Stimulated activated CD8-positive, alpha-beta memory T cell treated with anti-CD3 and anti-CD28 coated beads, Interleukin-15, amount 100 ng/mL, for 4 hours (primary cell): ENCODE measurements around the gene LY6G6D.

Experiments
- DNase-seq, 2 donors: peaks; one replicate each; pipeline ENCODE4 v3.0.0-alpha.2; 2020; ENCODE audit warnings: low read depth in 2 of 2

LY6G6D gene

DNA sequence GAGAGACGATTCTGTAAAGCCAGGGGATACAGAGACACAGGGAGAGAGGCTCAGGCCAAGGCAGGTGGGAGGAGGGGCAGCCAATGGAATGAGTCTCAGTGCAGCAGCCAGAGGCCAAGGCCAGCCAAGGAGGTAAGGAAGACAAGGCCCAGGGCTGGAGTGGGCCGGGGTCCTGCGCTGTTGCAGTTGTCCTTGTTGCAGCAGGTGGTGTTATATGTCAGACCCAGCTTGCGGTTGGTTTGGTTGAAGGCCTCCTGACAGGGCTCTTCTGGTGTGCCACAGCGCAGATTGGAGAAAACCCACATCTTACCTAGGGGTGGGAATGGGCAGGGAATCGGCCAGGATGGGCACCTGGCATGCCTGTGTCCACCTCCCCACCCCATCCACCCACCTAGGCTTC is 3.9 kb downstream of the LY6G6D start:
- no peak for DNase-seq

DNA sequence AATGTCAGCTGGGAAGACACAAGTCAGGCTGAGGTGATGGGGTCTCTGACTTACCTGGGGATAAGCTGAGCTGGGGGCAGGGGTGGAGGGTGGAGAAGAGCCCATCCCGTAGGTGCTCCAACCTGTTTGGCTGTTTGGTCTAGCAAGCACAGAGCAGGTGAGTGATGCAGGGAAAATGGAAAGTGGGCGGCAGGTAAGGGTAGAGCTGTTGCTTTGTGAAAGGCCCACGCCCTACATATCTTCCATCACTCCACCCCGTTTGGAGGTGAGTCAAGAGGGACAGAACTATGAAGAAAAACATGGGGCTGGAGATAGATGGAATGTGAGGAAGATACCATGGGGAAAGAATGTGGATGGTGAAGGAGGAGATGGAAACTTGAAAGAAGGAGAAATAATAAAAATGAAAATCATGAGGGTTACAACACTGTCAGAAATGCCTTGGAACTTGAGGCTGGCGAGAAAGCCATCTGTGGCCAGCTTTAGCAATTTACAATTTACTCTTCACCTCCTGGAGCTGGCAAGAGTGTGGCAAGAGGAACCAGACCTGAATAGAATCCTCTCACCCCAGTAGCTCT is 5.1 kb downstream of the LY6G6D start:
- no peak for DNase-seq

DNA sequence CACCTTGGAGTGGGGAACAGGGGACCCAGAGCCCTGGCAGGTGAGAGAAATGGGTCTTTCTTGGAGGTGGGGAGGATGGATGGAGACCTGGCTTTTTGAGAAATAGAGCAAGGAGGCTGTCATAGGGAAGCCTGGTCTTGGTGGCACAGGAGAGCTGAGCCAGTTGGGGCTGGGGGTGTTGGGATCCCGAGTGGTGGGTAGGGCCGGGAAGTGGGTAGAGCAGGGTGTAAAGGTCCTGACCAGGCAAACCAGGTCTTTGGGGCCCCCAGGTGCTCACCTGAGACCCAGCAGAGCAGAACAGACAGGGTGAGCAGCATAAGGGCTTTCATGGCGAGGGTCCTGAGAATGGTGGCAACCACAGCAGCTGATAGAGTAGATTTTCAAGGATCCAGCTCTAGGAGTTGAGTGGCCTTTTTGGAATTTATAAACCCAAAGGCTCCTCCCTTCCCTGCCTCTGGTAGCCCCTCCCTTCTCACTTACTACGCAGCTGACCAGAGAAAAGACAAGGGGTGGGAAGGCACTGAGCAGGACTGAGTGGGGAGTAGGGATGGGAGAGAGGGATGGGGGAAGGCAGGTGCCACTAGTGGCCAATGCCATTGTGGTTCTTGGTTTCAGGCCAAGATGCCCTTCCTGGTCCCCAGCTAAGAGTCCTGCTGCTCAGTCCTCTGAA is 6.3 kb downstream of the LY6G6D start, which contains the start of gene LY6G6C:
Gene LY6G6C, minus strand, starts transcription at position 396 of the 670 bp plus-strand sequence. Its CDS starts 67 bp downstream, at position 329.
- no peak for DNase-seq

DNA sequence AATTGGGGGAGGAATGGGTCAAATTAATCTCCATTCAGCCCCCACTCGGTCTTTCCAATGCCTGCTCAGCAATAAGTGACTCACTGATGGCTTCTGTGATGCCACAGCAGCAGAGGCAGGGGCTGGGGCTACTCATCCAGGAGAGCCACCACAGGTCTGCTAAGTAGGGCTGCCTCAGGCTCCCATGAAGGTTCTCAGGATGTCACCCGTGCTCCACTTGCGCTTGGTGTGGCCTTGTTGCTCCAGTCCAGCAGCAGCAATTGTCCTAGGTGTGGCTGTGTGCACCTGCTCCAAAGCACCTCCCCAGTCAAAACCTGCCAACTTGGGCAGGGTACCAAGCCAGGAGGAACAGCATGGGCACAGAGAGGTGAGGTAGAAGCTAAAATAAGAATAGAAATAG is 7.0 kb downstream of the LY6G6D start:
- no peak for DNase-seq

DNA sequence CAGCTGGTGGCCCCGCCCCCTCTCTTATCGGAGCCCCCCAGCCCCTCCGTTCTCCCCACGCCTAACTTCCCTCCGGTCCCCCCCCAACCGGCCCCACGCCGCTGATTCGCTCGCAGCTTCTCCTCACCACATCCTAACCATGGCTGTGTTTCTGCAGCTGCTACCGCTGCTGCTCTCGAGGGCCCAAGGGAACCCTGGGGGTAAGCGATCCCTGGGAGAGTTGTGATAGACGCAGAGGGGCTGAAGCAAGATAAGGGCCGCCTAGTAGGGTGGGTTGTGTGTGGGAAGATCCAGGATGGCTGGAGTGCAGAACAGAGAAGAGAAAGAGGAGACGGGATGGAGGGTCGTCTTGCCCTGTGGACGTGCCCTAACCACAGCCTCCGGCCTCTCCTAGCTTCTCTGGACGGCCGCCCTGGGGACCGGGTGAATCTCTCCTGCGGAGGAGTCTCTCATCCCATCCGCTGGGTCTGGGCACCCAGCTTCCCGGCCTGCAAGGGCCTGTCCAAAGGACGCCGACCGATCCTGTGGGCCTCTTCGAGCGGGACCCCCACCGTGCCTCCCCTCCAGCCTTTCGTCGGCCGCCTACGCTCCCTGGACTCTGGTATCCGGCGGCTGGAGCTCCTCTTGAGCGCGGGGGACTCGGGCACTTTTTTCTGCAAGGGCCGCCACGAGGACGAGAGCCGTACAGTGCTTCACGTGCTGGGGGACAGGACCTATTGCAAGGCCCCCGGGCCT is 8.3 kb downstream of the LY6G6D start, which contains the start of gene MPIG6B:
Gene MPIG6B, plus strand, starts transcription at position 129 of the 735 bp plus-strand sequence. Its CDS starts 11 bp downstream, at position 140.
- DNase-seq: no peak

DNA sequence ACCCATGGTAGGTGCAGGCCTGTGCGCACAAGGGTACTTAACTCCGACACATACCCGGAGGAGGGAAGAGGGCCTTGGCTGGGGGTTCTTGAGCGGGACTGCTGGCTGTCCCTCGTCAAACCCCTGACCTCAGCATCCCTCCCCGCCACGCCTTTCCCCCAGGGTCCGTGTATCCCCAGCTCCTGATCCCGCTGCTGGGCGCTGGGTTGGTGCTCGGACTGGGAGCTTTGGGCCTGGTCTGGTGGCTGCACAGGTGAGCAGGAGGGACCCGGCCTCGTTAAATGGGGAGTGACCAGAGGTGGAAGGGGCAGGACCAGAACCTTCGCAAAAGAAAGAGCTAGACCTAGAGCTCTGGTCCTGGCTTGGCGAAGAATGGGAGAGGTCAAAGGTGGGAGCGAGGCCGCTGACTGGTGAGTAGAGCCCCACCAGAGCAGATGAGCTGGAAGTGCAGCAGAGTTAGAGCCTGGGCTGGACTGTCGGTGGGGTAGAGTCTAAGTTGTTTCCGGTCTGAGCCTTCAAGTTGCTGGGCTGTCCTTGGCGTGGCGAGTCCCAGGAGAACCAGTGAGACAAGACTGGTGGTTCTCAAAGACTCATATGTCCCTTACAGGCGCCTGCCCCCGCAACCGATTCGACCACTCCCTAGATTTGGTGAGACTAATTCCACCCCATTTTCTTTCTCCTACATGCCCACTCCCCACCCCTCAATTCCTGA is 9.0 kb downstream of the LY6G6D start:
- no peak for DNase-seq

DNA sequence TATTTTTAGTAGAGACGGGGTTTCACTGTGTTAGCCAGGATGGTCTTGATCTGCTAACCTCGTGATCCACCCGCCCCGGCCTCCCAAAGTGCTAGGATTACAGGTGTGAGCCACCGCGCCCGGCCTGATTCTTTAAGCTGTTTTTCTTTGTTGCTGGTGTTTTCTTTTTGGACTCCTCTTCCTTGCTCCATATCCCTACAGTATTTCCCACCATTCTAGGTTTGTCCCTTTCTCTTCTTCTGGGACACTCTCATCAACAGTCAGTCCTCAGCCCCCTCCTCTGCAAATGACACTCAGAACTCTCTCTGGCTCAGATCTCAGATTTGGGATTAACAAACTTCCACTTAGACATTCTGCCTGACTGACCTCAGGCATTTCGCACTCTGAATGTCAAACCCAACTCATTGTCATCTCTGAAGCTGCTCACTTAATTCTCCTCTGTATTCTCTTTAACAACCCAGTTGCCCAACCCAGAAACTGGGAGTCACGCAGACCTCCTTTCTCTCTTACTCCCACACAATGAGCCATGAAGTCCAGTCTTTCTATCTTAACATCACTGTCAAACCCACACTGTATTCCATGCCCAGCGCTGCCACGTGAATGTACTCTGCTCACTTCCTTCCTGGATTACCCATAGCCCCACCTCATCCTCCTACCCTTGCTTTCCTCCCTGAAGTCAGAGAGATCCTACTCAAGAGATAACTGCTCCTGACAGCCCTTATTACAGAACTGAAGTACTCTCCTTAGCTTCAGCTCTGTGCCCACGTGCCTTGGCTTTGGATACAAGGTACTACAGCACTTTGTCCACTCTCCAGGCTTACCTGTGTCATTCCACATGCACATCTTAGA is 10.6 kb downstream of the LY6G6D start:
- no peak for DNase-seq

DNA sequence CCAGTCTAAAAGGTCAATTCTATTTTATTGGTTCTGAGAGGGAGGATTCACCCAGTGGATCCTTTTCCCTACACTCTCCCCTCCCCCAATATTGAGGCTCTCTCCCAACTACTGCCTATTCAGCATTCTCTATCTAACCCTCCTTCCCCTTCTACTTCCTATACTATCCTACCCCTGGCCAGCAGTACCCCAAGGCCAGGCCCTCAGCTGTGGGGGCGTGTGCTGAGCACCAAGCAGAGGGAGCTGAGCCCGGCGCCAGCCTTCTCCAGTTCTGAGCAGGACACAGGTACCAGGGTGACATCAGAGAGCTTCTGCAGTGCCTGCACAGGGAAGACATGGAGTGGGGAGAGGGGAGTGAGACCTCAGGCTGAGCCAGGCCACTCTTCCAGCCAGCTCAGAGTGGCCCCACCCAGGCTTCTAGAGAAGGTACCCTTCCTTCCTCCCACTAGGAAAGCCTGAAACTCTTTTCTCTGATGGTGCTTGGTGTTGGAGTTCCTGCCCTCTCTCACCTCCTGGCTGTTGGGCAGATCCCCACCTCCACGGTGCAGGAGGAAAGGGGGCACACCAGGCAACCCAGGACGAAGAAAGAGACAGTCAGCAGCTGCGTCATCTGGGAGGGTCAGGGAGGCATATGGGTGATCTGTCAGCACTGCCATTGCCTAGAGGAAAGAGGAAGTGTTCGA is 12.0 kb downstream of the LY6G6D start:
- DNase-seq: no peak

DNA sequence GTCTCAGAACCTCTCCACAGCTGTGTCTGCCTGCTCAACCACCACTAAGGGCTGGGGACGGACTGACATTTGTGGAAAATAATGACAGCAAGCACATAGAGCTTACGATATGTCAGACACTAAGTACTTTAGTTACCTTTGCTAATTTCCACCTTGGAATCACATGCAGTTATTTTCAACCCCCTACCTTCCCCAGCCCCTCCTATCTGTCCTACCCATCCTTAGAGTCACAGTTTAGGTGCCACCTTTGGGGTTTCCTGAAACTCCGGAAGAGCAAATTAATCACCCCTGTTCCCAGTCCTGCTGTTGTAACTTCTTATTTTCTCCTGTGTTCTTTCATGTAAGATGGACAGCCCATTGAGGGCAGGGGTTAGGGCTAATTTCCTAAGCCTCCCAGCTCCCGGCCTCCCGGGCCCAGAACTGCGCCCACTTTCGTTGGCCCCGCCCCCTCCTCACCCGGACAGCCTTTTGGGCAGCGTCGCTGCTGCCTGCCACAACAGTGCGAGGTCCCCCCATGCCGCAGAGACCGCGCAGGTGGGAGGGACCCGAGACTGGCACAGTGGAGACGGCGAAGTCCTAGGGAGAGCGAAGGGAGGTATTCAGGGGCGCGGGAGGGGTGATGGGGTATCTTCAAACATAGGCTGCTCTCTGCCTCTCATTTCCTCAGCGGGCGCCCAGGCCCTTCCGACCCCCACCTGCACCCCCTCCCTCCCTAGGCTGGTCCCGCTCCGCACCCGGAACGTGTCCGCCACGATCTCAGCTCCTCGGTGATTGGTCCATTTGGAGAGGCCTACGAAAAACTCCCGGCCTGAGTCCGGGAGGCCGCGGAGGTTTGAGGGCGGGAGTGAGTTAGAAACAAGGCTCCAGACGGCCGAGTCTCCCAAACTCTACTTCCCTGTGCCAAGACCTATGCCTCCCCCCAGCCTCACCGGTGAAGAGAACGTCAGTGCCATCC is 12.8 kb downstream of the LY6G6D start:
- no peak for DNase-seq

DNA sequence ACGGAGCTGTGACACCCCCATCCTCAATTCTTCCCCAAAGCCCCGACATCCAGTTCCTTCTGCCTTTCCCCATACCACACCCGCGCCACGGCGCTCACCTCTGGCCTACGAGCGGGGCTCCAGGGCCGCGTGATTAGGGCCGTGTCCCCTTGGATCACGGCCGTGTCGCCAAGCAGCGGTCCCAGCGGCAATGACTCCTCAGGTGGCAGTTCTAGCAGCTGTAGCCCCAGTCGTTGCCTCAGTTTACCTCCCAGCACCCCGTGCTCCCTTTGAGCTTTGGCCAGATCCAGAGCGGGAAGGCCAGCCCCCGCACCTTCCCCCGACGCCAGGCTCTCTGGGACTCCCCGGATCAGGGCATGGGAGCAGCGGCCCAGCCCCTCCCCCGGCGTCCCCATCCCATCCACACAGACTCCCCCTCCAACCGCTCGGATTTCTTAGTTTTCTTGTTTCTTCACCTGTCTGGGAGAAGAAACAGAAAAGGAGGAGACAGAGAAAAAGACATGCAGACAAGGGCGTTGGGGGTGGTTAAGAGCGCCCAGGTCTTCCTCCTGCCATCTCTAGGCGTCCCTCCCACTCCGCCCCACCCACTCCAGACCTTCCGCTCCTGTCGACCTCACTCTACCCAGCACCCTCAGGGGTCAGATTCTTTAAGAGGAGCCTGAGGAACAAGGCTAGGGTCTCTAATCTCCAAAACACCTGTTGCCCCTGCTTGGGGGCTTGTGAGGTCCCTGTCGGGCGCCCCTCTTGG is 13.8 kb downstream of the LY6G6D start, which contains the start of gene DDAH2:
Gene DDAH2, minus strand, starts transcription at position 533 of the 748 bp plus-strand sequence. Its CDS starts 138 bp downstream, at position 395.
- no peak for DNase-seq

DNA sequence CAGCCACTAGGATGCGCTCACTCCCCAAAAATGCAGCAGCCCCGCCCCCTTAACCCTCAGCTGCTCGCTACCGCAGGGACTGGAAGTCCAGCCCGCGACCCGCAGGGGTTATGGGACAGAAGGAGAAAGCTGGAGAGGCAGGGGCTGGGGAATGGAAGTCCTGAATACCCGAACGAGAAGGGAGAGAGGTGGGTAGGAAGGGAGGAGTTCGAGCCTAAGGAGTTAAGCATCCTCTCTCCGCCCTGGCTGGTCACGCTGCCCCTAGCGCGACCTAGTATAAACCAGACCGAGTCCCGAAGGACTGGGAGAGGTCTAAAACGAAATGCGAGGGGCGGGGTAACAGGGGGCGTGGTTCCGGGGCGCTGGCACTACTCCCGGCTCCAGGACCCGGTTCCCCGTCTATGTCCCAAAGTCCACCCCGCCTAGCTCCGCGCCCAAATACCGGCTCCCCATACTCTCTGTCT is 14.4 kb downstream of the LY6G6D start:
- peak; percentile 59 to 68 for DNase-seq

DNA sequence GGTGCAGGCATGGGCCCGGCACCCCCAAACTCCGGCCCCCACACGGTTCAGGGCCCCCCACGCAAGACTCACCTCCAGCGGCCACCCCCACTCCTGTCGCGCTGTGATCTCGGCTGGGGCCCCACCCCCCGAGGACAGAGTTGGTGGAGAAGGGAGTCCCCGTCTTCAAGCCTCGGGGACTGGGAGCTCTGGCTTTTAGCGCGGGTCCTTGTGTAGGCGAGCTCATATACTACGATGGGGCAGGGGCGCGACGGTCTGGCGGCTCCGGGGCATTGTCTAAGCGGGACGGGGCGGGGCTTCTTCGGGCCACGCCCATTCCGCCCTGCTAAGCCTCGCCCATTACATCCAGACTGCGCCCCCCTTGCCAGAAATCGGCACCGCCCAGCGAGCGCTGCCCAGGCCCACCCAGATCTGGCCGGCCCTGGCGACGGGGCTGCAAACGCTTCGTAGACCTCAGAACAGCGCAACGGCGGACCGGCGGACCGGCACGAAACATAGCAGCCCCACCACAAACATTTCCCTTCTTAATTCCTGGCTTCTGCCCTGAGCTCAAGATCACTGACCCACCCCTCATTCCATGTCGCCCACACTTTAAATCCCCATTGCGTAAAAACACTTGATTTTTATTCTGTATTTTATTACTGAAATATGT is 15.0 kb downstream of the LY6G6D start:
- peak; percentile 23 to 46 for DNase-seq

DNA sequence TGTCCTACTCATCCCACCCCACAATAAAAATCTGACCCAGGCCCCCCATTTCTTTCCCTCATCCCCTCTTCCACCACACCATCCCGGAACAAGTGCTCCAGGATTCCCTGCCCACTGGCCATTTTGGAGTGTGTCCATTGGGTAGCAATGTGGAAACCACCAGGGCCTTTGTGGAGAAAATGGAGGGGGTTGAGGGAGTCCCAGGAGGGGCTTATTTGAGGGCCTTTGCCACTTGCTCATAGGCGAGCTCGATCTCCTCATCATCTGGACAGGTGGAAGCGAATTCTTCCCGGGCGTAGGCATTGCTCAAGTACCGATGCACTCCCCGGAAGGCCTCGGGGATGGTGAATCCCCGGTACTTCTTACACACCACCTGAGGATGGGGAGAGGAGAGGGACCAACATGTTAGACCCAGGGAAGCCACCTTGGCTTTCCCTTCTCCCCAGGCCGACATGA is 15.5 kb downstream of the LY6G6D start:
- no peak for DNase-seq

DNA sequence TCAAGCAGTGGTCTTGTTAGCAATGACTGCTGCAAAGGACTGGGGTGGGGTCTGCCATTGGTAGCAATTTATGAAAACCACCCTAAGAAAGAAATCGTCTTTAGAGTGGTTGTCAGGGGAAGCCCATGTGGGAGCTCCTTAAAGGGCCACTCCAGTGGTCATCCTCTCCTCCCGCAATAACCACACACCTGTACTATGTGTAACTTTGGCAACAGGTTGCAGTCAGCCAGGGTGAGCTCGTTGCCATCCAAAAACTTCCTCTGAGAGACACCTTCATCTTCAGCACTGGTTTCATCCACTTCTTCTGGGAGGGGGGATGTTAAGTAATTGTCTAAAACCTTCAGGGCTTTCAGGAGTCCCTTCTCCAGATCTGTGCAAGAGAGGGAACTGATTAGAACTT is 16.9 kb downstream of the LY6G6D start:
- DNase-seq: no peak

DNA sequence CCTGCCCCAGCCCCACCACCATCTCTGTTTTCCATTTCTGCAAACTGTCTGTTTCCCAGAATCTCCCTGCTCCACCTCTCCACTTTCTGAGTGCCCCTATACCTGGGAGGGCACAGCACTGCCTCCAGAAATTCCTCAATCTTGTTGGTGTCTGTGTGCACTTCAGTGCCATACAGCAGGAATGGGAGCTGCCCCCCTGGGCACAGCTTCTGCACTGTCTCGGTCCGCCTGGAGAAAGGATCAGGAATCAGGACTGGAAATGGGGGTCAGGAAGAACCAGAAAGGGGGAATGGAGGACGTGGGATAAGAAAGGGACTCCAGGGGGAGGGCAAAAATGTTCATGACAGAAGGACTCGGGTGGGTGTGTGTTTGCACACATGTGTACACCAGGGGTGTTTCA is 18.6 kb downstream of the LY6G6D start:
- no peak for DNase-seq

DNA sequence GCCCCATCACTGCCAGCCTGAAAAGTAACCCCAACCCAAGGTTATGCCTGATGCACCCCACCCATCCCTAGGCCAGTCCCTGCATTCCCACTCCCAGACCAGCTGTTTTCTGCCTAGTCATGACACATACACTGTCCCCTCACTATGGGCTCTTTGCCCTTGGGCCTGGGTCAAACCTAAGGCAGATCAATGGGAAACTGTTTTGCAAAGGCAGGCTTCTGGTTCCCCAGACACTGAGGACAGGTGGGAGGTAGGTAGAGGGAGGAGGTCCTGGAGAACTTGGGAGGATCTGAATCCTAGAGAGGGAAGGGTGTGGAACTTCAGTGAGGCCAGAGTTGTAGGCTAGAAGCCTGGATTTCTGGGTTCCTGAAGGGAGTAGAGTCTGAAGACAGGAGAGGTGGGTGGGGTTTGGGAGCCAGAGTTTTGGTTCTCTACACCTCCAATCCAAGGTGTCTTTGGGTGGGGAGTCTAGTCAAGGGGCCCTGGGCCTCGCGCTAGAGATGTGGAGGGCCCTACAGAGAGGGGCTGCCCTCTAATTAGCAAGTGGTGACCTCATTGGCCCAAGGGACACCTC is 19.2 kb downstream of the LY6G6D start:
- no peak for DNase-seq

DNA sequence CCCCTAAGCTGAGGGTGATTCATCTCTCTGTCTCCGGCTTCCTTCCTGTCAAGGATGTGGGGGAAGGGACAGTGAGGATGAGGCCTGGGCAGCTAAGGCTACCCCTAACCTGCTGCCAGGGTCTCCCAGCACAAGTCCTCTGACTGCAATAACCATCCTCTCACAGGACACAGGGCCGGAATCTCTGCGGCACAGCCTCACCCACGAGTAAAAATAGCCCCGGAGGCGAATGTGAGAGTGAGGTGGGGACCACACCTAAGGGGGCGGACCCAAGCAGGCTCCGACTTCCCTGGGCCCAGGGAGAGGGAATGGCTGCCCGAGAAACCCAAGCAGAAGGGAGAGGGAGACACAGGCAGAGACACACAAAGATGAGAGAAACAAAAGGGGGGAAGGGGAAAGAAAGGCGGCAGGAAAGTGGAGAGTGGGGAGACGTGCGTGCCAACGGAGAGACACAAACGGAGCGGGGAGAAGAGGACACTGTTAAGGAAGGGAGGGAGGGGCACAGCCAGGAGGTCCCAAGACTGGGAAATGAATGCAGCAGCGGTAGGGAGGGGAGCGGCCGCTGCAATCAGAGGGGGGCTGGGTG is 19.8 kb downstream of the LY6G6D start:
- peak; percentile 29 to 43 for DNase-seq
